HG02759 (cell line): ENCODE measurements around the gene HLA-A.

ENCODE experiments used
- ATAC-seq: cut with Tn5 transposase; IDR thresholded peaks from one replicate; pipeline ENCODE4 v1.9.1; 2021; ENCODE audit warnings: mild to moderate bottlenecking, moderate library complexity; ENCODE audit not compliant: unreplicated experiment

HLA-A gene

GRCh38 chr6:29984232-29984631 is 41.9 kb downstream of the HLA-A start:
- ATAC-seq: no peak

- ATAC-seq: no peak
Measured at GRCh38 chr6:29984992-29985391, 42.7 kb downstream of the HLA-A start.

- ATAC-seq: no peak
Measured at GRCh38 chr6:29986179-29986781, 43.9 kb downstream of the HLA-A start.

- no peak for ATAC-seq
Measured at GRCh38 chr6:29989211-29989610, 46.9 kb downstream of the HLA-A start.

- no peak for ATAC-seq
Measured at GRCh38 chr6:29990931-29991330, 48.6 kb downstream of the HLA-A start.

GRCh38 chr6:29992807-29993206 is 50.5 kb downstream of the HLA-A start:
- no peak for ATAC-seq

- ATAC-seq: no peak
Measured at GRCh38 chr6:29994826-29995225, 52.5 kb downstream of the HLA-A start.

- no peak for ATAC-seq
Measured at GRCh38 chr6:29995340-29995777, 53.0 kb downstream of the HLA-A start.
